Measurements from ENCODE around the gene SOX6. TPM values are rescaled to one million over a fixed set of nuclear protein-coding genes. Genes with fewer than 3 reads are reported as not detected.

SOX6 gene
- total and polyA plus RNA-seq, 2 donors (not counting 3 experiments of a cell fraction or from before 2014, with no cell fraction given), result 0.14 to 3.7 TPM

DNA sequence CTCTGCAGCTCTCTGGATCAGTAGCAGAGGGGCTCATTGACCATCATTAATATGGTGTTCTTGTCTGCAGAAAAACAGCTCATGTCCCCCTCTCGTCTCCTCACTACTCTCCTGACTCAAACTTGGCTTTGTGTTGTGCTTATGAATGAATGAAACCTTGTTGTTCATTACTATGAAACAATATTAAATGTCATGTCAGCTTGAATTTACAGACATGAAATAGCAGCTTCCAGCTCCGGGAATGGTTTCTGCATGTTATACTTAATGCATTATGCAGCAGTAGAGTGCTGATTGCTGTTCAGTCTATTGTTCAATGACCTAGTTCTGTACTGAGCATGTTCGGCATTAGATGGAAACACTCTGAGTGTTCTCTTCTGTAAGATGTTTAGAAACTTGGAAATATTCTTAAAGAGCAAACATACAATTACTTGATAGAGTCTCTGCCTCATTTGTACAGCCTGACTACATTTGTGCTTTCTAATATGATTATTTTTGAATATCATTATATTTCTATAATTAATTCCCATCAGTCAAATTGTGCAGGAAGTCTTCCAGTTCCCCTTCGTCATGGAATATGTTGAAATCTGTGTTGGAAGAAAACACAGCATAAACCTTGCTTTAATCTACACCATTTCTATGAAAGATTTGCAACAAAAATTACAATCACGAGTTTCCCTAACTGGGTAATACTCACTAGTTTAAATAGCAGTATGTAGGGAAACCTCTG lies 340.4 kb downstream of the SOX6 start:
- dilution Hi-C loops (cut with MboI; ENCODE audit: extremely low pct_ligation_motif_present, low sequenced_read_pairs), result no loop called here
- FAIRE-seq (no peak), DNase-seq (ENCODE audit: low read depth, low spot score) (no peak)
- no TSS peak for BruUV-seq (replicated peaks)
- Histone ChIP-seq H3K27ac (ENCODE audit: insufficient read depth, low read depth, low read length) (no peak overlapping the region), H3K9ac (replicated peaks; ENCODE audit: extremely low read depth, insufficient read depth, low read length) (no peak overlapping the region), H3K4me1 (ENCODE audit: control insufficient read depth, extremely low read depth, insufficient read depth, low read length) (peaks cover 2% of the 10 kb centered on the region), H3K9me1 (replicated peaks; ENCODE audit: control insufficient read depth, extremely low read depth, insufficient read depth, low read length) (no peaks in the 10 kb centered on the region), H3K9me3 (replicated peaks; ENCODE audit: control insufficient read depth, insufficient read depth, low read length) (no peaks in the 10 kb centered on the region), H2AFZ (ENCODE audit: low read depth, low read length) (no peak overlapping the region), H3K36me3 (ENCODE audit: control insufficient read depth in 2 of 2, extremely low read depth in 1 of 2, insufficient read depth in 2 of 2, low read length in 2 of 2) (no peaks in the 10 kb centered on the region), H3K4me3 (replicated peaks in 1 of 3; ENCODE audit: insufficient read depth in 1 of 3, low read depth in 1 of 3, low read length in 3 of 3) (no peak overlapping the region), H3K27me3 (ENCODE audit: control insufficient read depth in 2 of 2, insufficient read depth in 2 of 2, low read length in 2 of 2) (peaks cover 0 to 2% of the 10 kb centered on the region in 2 experiments), H3K4me2 (ENCODE audit: insufficient read depth, low read length) (no peak overlapping the region), H3K79me2 (ENCODE audit: control insufficient read depth, insufficient read depth, low read length) (no peaks in the 10 kb centered on the region), H4K20me1 (replicated peaks; ENCODE audit: control insufficient read depth, extremely low read depth, insufficient read depth, low read length) (no peaks in the 10 kb centered on the region)
- CTCF ChIA-PET, result no interaction called here
- POLR2A ChIA-PET, result no interaction called here
- intact Hi-C loops (cut with micrococcal nuclease), result no loop called here
- TF ChIP-seq EZH2 (IDR thresholded peaks at IDR 0.05; ENCODE audit: borderline replicate concordance, low read depth, low read length, severe bottlenecking) (no peak), POLR2A (IDR thresholded peaks at IDR 0.05; ENCODE audit: low read depth, low read length) (no peak), FOS (IDR thresholded peaks at IDR 0.05; ENCODE audit: borderline replicate concordance, insufficient read depth, low read length) (no peak), GATA2 (IDR thresholded peaks at IDR 0.05; ENCODE audit: insufficient read depth, insufficient read length, low read depth, low read length) (no peak), MYC (IDR thresholded peaks at IDR 0.05; ENCODE audit: low read depth, low read length) (no peak), POLR2AphosphoS5 (IDR thresholded peaks at IDR 0.05; ENCODE audit: insufficient read depth, low read depth, low read length) (no peak), JUN (IDR thresholded peaks at IDR 0.05; ENCODE audit: borderline replicate concordance, insufficient read depth, insufficient read length, low read depth) (no peak)
- TF ChIP-seq, protein P1, sequence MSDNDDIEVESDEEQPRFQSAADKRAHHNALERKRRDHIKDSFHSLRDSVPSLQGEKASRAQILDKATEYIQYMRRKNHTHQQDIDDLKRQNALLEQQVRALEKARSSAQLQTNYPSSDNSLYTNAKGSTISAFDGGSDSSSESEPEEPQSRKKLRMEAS (IDR thresholded peaks at IDR 0.05; ENCODE audit: insufficient read depth, insufficient read length), result no peak
- TF ChIP-seq, protein P2, sequence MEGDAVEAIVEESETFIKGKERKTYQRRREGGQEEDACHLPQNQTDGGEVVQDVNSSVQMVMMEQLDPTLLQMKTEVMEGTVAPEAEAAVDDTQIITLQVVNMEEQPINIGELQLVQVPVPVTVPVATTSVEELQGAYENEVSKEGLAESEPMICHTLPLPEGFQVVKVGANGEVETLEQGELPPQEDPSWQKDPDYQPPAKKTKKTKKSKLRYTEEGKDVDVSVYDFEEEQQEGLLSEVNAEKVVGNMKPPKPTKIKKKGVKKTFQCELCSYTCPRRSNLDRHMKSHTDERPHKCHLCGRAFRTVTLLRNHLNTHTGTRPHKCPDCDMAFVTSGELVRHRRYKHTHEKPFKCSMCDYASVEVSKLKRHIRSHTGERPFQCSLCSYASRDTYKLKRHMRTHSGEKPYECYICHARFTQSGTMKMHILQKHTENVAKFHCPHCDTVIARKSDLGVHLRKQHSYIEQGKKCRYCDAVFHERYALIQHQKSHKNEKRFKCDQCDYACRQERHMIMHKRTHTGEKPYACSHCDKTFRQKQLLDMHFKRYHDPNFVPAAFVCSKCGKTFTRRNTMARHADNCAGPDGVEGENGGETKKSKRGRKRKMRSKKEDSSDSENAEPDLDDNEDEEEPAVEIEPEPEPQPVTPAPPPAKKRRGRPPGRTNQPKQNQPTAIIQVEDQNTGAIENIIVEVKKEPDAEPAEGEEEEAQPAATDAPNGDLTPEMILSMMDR (IDR thresholded peaks at IDR 0.05; ENCODE audit: extremely low read depth in 1 of 2, insufficient read depth in 1 of 2, low read depth in 1 of 2, low read length in 2 of 2), result no peak
